Pancreas (tissue), 10 donors: ENCODE results near the gene SLC12A3. TPM values are rescaled to one million over a fixed set of nuclear protein-coding genes. Genes with fewer than 3 reads are reported as not detected.

Source experiments
- ATAC-seq, 4 donors: fragments of 200-7000 bp; cut with Tn5 transposase; one replicate each; pipeline versions ENCODE4 v1.8.0 to v1.9.1; 2020; ENCODE audit warnings: mild to moderate bottlenecking in 4 of 4, moderate library complexity in 4 of 4
- DNase-seq, 6 donors: peaks; one replicate each; pipeline ENCODE4 v3.0.0-alpha.2; 2020
- FAIRE-seq: peaks from 2 replicates; lab custom pipeline; 2012; peaks lifted over from hg19 to GRCh38; lab: Jason Lieb, UNC
- H3K27ac ChIP-seq, 4 donors: fragments of 200-600 bp; sonication (generic); 1 replicate in 3 of 4; 2 replicates in 1 of 4; pipeline versions ENCODE4 v1.5.0 to v1.8.0; 2020
- H3K27me3 ChIP-seq, 4 donors: fragments of 200-600 bp; one replicate each; pipeline ENCODE4 v1.8.0; 2021
- H3K36me3 ChIP-seq, 3 donors: fragments of 200-600 bp; sonication (generic) in 1 of 3; one replicate each; pipeline versions ENCODE4 v1.5.0 to v1.8.0; 2020 to 2021
- H3K4me1 ChIP-seq, 3 donors: fragments of 200-600 bp; one replicate each; pipeline ENCODE4 v1.8.0; 2021
- H3K4me3 ChIP-seq, 4 donors: fragments of 200-600 bp; sonication (generic) in 2 of 4; one replicate each; pipeline versions ENCODE4 v1.5.0 to v1.8.0; 2020 to 2021
- H3K9me3 ChIP-seq, 4 donors: fragments of 200-600 bp; one replicate each; pipeline ENCODE4 v1.8.0; 2021
- WGBS, 2 donors: extraction: QIAGEN DNeasy Blood & Tissue Kit; methylation state at CpG; one replicate each; pipeline ENCODE4 v1.1.7; 2013; 5-methylcytosine and 5-hydroxymethylcytosine counted together
- intact Hi-C, 3 donors: fragments of 100-400 bp; cut with DNase I; formaldehyde crosslinking; loops; one replicate each; pipeline versions ENCODE4 v1.11.1 to v1.14.2; 2022
- polyA plus RNA-seq, 2 donors: library from polyadenylated mRNA; stranded (reverse); fragments of 200-250 nt; gene quantifications; one replicate each; pipeline ENCODE4 v1.2.3, GENCODE V29; 2013
- total RNA-seq, 6 donors: library from RNA; stranded (reverse); fragmentation: NEBNext Ultra II Directional in 4 of 6; extraction: Animal tissue kit (Norgen Biotek cat#: 25700) in 4 of 6; gene quantifications; one replicate each; pipeline versions ENCODE4 v1.2.1 to v1.2.4, GENCODE V29; 2021 to 2023
- TF ChIP-seq, protein P1 (sequence below), 4 donors: fragments of 200-600 bp; sonication (generic) in 3 of 4; IDR thresholded peaks; one replicate each; pipeline versions ENCODE4 v1.5.0 to v1.8.0; 2021; ENCODE audit warnings: antibody characterized with exemption in 4 of 4
- donor health status: healthy with polysubstance abuse.
- donor health status: DM: no; HTN: no; CAD: no; lungs with moderate emphysema.
- donor health status: DM: no; HTN: no; CAD: no.
- donor health status: control.
- donor health status: control.
- donor health status: Bipolar disorder and iron deficiency.
- donor health status: DM: yes; HTN: yes; CAD: no.
- donor health status: DM: no; HTN: no; CAD: no.
- donor health status: DM: no; HTN: no; CAD: no.
- donor health status: DM: yes; HTN: yes; CAD: no.

SLC12A3 gene
- total and polyA plus RNA-seq, 8 donors, result 0.04 to 0.12 (median 0.06) TPM; not detected in 1

DNA sequence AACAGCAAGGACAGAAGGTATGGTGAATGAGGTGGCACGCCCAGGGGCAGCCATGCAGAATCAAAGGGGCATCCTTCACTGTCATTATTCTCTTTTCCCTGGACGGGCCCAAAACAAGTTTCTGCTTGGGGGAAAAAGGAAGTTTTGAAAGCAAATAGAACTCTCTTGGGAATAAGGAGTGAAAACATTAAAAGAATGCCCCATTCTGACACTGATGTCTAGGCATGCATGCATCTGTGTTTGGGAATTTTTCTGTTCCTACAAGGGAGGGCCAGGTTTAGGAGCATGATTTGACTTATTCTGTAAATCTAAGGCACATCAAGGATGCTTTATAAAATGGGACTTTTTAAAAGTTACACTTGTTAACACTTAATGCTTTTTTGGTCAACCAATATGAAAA lies 34.3 kb upstream of the SLC12A3 start:
- Histone ChIP-seq H3K27me3 (no peaks in the 10 kb centered on the region), H3K27ac (no peak overlapping the region), H3K36me3 (peaks cover 0 to 11% (median 0%) of the 10 kb centered on the region in 3 donors), H3K4me1 (no peaks in the 10 kb centered on the region), H3K9me3 (no peaks in the 10 kb centered on the region), H3K4me3 (no peak overlapping the region)
- intact Hi-C loops, result no loop called here
- TF ChIP-seq, protein P1, sequence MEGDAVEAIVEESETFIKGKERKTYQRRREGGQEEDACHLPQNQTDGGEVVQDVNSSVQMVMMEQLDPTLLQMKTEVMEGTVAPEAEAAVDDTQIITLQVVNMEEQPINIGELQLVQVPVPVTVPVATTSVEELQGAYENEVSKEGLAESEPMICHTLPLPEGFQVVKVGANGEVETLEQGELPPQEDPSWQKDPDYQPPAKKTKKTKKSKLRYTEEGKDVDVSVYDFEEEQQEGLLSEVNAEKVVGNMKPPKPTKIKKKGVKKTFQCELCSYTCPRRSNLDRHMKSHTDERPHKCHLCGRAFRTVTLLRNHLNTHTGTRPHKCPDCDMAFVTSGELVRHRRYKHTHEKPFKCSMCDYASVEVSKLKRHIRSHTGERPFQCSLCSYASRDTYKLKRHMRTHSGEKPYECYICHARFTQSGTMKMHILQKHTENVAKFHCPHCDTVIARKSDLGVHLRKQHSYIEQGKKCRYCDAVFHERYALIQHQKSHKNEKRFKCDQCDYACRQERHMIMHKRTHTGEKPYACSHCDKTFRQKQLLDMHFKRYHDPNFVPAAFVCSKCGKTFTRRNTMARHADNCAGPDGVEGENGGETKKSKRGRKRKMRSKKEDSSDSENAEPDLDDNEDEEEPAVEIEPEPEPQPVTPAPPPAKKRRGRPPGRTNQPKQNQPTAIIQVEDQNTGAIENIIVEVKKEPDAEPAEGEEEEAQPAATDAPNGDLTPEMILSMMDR (IDR thresholded peaks at IDR 0.05), result no peak
- FAIRE-seq (no peak), DNase-seq (no peak), ATAC-seq (no peak)
- 36 to 92% methylated on average over 2 of the region's 2 CpGs for WGBS, 2 donors

DNA sequence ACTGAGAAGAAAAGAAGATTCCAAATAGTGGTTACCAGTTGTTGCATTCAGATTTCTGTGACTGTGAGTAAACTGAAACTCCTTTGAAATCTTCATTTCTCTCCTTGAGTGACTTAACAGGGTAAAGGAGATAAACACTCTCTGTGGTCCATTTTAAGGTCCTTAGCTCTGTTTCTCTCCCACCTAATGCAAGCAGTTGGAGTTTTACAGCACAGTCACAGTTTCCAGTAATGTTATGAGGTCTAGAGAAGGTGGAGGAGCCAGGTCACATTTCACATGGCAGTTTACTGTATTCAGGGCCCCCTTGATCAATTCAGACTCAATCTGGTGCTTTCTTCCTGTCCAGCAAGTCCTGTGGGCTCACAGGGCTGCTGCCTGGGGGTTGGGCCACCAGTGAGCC lies 32.2 kb upstream of the SLC12A3 start:
- no peak for ATAC-seq
- no peaks in the 10 kb centered on the region for H3K9me3 ChIP-seq
- no peaks in the 10 kb centered on the region for H3K27me3 ChIP-seq
- DNase-seq, result no peak
- no peak overlapping the region for H3K27ac ChIP-seq
- FAIRE-seq, result no peak
- TF ChIP-seq, protein P1 (IDR thresholded peaks at IDR 0.05), result no peak
- no peak overlapping the region for H3K4me3 ChIP-seq
- H3K36me3 ChIP-seq, result peaks cover 0 to 13% (median 0%) of the 10 kb centered on the region in 3 donors
- H3K4me1 ChIP-seq, result no peaks in the 10 kb centered on the region
- intact Hi-C loops, result no loop called here

DNA sequence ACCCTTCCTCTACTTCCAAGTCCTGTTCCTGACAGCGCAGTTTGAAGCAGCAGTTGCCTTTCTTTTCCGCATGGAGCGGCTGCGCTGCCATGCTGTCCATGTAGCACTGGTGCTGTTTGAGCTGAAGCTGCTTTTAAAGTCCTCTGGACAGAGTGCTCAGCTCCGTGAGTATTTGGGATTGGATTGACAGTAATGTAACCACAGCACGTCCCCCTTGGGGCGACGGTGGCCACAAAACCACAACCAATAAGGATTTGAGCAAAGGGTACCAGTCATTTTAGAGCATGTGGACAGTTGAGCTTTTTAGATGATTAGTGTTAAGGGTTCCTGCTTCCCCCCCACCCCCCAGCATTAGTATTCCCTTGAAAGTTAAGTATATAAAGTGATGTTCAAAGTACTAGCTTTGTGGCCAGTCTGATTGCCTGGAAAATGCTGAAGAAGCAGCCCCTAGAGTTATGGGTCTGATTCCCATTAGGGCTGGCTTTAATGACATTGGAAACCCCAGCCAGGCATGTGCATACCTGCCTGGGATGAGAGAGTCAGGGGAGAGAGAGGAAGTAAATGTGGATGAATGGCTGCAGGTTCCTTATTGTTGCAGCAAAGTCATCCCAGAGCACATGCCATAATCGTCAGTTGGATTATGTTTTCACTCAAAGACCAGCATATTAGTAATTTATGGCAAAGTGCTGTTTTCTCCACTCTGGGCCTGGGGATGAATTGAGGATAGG lies 31.6 kb upstream of the SLC12A3 start:
- no peak for ATAC-seq
- FAIRE-seq, result no peak
- 95 to 96% methylated on average over 9 of the region's 9 CpGs for whole genome bisulfite sequencing, 2 donors

DNA sequence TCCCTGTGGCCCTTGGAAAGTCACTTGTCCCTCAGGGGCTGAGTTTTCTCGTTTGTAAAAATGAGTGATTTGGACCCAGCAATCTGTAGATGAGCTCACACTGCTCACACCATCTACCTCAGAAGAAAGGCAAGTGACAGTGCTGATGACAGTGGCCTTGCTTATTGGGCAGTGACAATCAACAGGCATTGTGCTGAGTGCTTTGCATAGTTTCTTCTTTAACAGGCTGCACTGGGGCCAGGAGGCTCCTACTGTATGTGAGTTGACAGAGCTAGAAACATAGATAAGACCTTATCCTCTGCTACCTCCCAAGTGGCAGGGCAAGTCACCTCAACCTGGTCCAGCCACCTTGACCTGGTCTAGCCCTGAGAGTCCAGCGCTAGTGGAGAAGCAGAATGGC lies 29.7 kb upstream of the SLC12A3 start:
- H3K27ac ChIP-seq, result no peak overlapping the region
- DNase-seq, result no peak
- no peaks in the 10 kb centered on the region for H3K4me1 ChIP-seq
- no peak for FAIRE-seq
- ATAC-seq, result no peak
- H3K9me3 ChIP-seq, result no peaks in the 10 kb centered on the region
- TF ChIP-seq, protein P1 (IDR thresholded peaks at IDR 0.05), result no peak
- intact Hi-C loops, result no loop called here
- H3K27me3 ChIP-seq, result no peaks in the 10 kb centered on the region
- WGBS, 2 donors, result 71 to 79% methylated on average over 2 of the region's 2 CpGs
- no peak overlapping the region for H3K4me3 ChIP-seq
- peaks cover 0 to 24% (median 0%) of the 10 kb centered on the region in 3 donors for H3K36me3 ChIP-seq

More for the DNA sequence above, 31.6 kb upstream of the SLC12A3 start:
- H3K4me3 ChIP-seq, result no peak overlapping the region
- H3K4me1 ChIP-seq, result no peaks in the 10 kb centered on the region
- TF ChIP-seq, protein P1 (IDR thresholded peaks at IDR 0.05), result no peak
- no peak overlapping the region for H3K27ac ChIP-seq
- no peaks in the 10 kb centered on the region for H3K9me3 ChIP-seq
- H3K36me3 ChIP-seq, result peaks cover 0 to 19% (median 0%) of the 10 kb centered on the region in 3 donors
- intact Hi-C loops, result no loop called here
- no peaks in the 10 kb centered on the region for H3K27me3 ChIP-seq
- no peak for DNase-seq
